Endodermal cell (in vitro differentiated cells): ENCODE measurements around the gene TRPM5. TPM values are rescaled to one million over a fixed set of nuclear protein-coding genes. Genes with fewer than 3 reads are reported as not detected.

ENCODE experiments used
- DNase-seq: peaks from one replicate; pipeline ENCODE4 v3.0.0-alpha.2; 2017
- H3K27ac ChIP-seq: 2 replicates; pipeline ENCODE4 v1.5.1; 2013; ENCODE audit warnings: mild to moderate bottlenecking, low read depth, low read length, moderate library complexity
- H3K27me3 ChIP-seq: 2 replicates; pipeline ENCODE4 v1.6.1; 2013; ENCODE audit warnings: mild to moderate bottlenecking, low read length, moderate library complexity; ENCODE audit not compliant: insufficient read depth, control insufficient read depth, poor library complexity, severe bottlenecking
- H3K36me3 ChIP-seq: 2 replicates; pipeline ENCODE4 v1.7.0; 2013; ENCODE audit warnings: mild to moderate bottlenecking, low read length, moderate library complexity; ENCODE audit not compliant: control insufficient read depth, insufficient read depth
- H3K4me1 ChIP-seq: one replicate; pipeline ENCODE4 v1.7.0; 2013; ENCODE audit warnings: low read length; ENCODE audit not compliant: control insufficient read depth, insufficient read depth
- H3K4me3 ChIP-seq: 2 replicates; pipeline ENCODE4 v1.5.1; 2013; ENCODE audit warnings: mild to moderate bottlenecking, low read length, moderate library complexity
- H3K9ac ChIP-seq: 2 replicates; pipeline ENCODE4 v1.6.1; 2013; ENCODE audit warnings: mild to moderate bottlenecking, low read length, moderate library complexity; ENCODE audit not compliant: poor library complexity, severe bottlenecking; ENCODE audit errors: extremely low read depth
- H3K9me3 ChIP-seq: 2 replicates; pipeline ENCODE4 v1.6.1; 2013; ENCODE audit warnings: mild to moderate bottlenecking, low read length, moderate library complexity; ENCODE audit not compliant: control insufficient read depth
- H3K27ac Mint-ChIP-seq: 2 replicates; pipeline ENCODE4 v1.8.0; 2020; ENCODE audit warnings: mixed read lengths
- H3K27me3 Mint-ChIP-seq: 2 replicates; pipeline ENCODE4 v1.8.0; 2021; ENCODE audit warnings: mild to moderate bottlenecking, mixed read lengths; ENCODE audit not compliant: insufficient read depth
- H3K36me3 Mint-ChIP-seq: 2 replicates; pipeline ENCODE4 v1.8.0; 2020; ENCODE audit warnings: low read depth, mixed read lengths
- H3K4me1 Mint-ChIP-seq: 2 replicates; pipeline ENCODE4 v1.8.0; 2020; ENCODE audit warnings: mixed read lengths
- H3K4me3 Mint-ChIP-seq: 2 replicates; pipeline ENCODE4 v1.8.0; 2020; ENCODE audit warnings: mild to moderate bottlenecking, moderate library complexity, mixed read lengths
- H3K9me3 Mint-ChIP-seq: 2 replicates; pipeline ENCODE4 v1.8.0; 2020; ENCODE audit warnings: mild to moderate bottlenecking, mixed read lengths
- CTCF ChIP-seq: fragments of 200-600 bp; sonication (generic); conservative IDR thresholded peaks from 2 replicates; pipeline ENCODE4 v1.5.0; 2021; ENCODE audit warnings: antibody characterized with exemption, mild to moderate bottlenecking
- WGBS, 2 experiments: methylation state at CpG; one replicate each; pipeline versions ENCODE4 v1.1.5 to v1.1.7; 2013; ENCODE audit warnings: missing lambda C conversion rate in 2 of 2, mixed read lengths in 1 of 2; ENCODE audit not compliant: insufficient coverage in 1 of 2, insufficient read length in 1 of 2; 5-methylcytosine and 5-hydroxymethylcytosine counted together
- total RNA-seq, 2 donors: library from RNA; stranded (reverse); fragmentation: NEBNext Ultra II Directional in 1 of 2; extraction: Animal tissue kit (Norgen Biotek cat#: 25700) in 1 of 2; gene quantifications; 2 replicates in 1 of 2; 3 replicates in 1 of 2; pipeline ENCODE4 v1.2.1, GENCODE V29; 2021

Gene TRPM5
- total RNA-seq, 2 donors from 2014 or later = 0.11 TPM

DNA sequence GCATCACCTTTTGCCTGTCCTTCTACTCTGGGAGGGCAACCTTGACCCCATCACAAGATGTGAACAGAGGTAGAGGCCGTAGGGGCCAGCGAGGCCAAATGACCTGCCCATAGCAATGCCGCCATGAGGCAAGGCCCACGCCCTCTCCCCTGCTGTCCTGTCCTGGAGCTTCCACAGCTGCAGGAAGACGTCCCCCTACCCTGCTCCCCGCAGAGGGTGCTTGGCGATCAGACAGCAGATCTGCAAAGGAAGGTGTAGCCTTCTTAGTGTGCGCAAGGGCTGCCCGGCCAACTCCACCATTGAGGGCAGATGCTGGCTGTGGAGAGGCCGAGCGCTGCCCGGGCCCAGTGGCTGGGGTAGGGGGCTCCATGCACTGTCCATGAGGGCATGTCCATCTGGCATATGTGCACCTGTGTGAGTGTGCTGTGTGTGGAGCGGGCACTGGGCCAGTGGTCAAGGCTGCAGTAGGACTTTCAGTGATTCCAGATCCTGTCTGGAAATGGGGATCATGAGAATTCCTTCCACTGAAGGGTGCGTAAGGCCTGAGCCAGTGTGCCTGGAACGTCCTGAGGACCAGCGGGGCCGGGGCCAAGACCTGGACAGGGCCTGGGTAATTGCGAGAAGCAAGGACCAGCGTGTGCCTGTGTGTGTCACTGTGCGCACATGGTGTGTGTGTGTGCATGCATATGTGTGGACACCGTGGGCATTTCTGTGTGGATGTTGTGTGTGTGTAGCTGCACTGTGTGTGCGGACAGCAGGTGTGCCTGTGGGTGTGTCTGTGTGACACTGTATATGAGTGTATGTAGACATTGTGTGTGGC, 11.0 kb downstream of the TRPM5 start:
- Histone ChIP-seq H3K4me1 (no peaks in the 10 kb centered on the region), H3K4me3 (no peak overlapping the region), H3K27me3 (peaks cover 27% of the 10 kb centered on the region), H3K27ac (no peak overlapping the region), H3K9ac (no peak overlapping the region), H3K9me3 (no peaks in the 10 kb centered on the region), H3K36me3 (no peaks in the 10 kb centered on the region)
- Mint-ChIP-seq H3K27me3 (peaks cover 23% of the 10 kb centered on the region), H3K4me1 (no peaks in the 10 kb centered on the region), H3K4me3 (no peak overlapping the region), H3K36me3 (no peaks in the 10 kb centered on the region), H3K27ac (no peak overlapping the region), H3K9me3 (no peaks in the 10 kb centered on the region)
- no peak for TF ChIP-seq CTCF
- DNase-seq = no peak
- 90 to 92% methylated on average over 11 to 22 of the region's 22 CpGs for WGBS, 2 experiments

GRCh38 chr11:2432628-2433071, 11.7 kb downstream of the TRPM5 start:
- H3K4me1 Mint-ChIP-seq = no peaks in the 10 kb centered on the region
- H3K4me3 Mint-ChIP-seq = no peak overlapping the region
- WGBS, 2 experiments = 94 to 97% methylated on average over 6 to 13 of the region's 13 CpGs
- H3K36me3 ChIP-seq = no peaks in the 10 kb centered on the region
- no peak for TF ChIP-seq CTCF
- H3K4me1 ChIP-seq = no peaks in the 10 kb centered on the region
- no peak for DNase-seq
- no peak overlapping the region for H3K4me3 ChIP-seq
- H3K36me3 Mint-ChIP-seq = no peaks in the 10 kb centered on the region
- H3K9me3 ChIP-seq = no peaks in the 10 kb centered on the region
- H3K9ac ChIP-seq = no peak overlapping the region
- no peak overlapping the region for H3K27ac ChIP-seq
- peaks cover 16% of the 10 kb centered on the region for H3K27me3 Mint-ChIP-seq
- H3K9me3 Mint-ChIP-seq = no peaks in the 10 kb centered on the region
- H3K27me3 ChIP-seq = peaks cover 21% of the 10 kb centered on the region
- H3K27ac Mint-ChIP-seq = no peak overlapping the region

DNA sequence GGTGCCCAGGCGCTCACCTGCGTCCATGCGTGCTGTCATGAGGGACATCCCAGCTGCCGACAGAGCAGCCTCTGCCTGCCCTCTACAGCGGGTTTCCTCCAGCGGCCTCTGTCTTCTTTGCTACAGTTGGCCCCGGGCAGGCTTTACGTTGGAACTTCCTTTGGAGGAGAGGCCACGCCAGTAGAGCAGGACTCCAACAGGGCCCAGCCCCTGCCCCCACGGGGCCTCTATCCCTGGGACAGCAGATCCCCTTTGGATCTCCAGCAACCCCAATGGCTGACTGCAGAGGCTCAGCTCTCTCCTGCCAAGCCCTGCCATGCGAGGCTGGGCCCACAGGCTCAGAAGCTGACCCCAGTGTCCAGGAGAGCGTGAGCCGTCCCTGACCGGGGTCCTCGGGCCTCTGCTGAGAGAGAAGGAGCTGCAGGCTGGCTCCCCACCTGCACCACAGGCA, 12.1 kb downstream of the TRPM5 start:
- Mint-ChIP-seq H3K4me1 (no peaks in the 10 kb centered on the region), H3K4me3 (no peak overlapping the region), H3K36me3 (no peaks in the 10 kb centered on the region), H3K27me3 (peaks cover 12% of the 10 kb centered on the region), H3K27ac (no peak overlapping the region), H3K9me3 (no peaks in the 10 kb centered on the region)
- Histone ChIP-seq H3K9ac (no peak overlapping the region), H3K36me3 (no peaks in the 10 kb centered on the region), H3K27ac (no peak overlapping the region), H3K4me3 (no peak overlapping the region), H3K9me3 (no peaks in the 10 kb centered on the region), H3K4me1 (no peaks in the 10 kb centered on the region), H3K27me3 (peaks cover 16% of the 10 kb centered on the region)
- DNase-seq = no peak
- 65 to 90% methylated on average over 8 to 15 of the region's 15 CpGs for WGBS, 2 experiments
- TF ChIP-seq CTCF = no peak
